GM12864 (cell line): ENCODE results near the gene PEX7.

Experiments used
- DNase-seq: peaks from one replicate; pipeline ENCODE4 v3.0.0-alpha.2; 2011; ENCODE audit warnings: low read depth
- H3K4me3 ChIP-seq: 2 replicates; pipeline ENCODE4 v1.5.1; 2011; ENCODE audit warnings: mild to moderate bottlenecking, low read depth, low read length, control low read depth
- CTCF ChIP-seq: IDR thresholded peaks from 2 replicates; pipeline ENCODE4 v1.5.1; 2011; ENCODE audit warnings: low read depth, mild to moderate bottlenecking, moderate library complexity, low read length, control low read depth, inconsistent platforms; ENCODE audit errors: missing control alignments

Gene PEX7

GRCh38 chr6:136790411-136791295, 31.7 kb upstream of the PEX7 start:
- H3K4me3 ChIP-seq: peak overlapping the region; percentile 94
- no peak for DNase-seq
- no peak for TF ChIP-seq CTCF

GRCh38 chr6:136791296-136792094, 30.9 kb upstream of the PEX7 start:
- TF ChIP-seq CTCF: no peak
- H3K4me3 ChIP-seq: peak overlapping the region; percentile 94
- peak; percentile 82 for DNase-seq

DNA sequence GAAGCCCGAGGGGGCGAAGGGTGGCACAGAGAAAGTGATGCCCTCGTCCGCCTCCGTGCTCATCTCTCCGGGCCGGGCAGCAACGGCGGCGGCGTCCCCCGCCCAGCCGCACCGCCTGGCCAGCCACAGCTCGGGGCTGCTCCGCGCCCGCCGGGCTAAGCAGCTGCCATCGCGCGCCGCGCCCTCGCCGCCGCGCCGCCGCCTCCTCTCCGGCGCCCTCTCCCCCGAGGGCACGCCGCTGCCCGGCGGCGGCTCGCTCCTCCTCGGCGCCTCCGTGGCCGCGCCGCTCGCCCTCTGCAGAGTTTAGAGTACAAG, 30.3 kb upstream of the PEX7 start:
- no peak for TF ChIP-seq CTCF
- peak overlapping the region; percentile 94 for H3K4me3 ChIP-seq
- DNase-seq: no peak

GRCh38 chr6:136792410-136793262, 29.8 kb upstream of the PEX7 start, which contains the start of gene MAP3K5:
MAP3K5 (minus strand) TSS chr6:136792477; CDS start chr6:136792157, 320 bp downstream.
- DNase-seq: peak; percentile 76
- peak; percentile 78 for TF ChIP-seq CTCF
- H3K4me3 ChIP-seq: peak within 1 kb of the TSS; percentile 94

DNA sequence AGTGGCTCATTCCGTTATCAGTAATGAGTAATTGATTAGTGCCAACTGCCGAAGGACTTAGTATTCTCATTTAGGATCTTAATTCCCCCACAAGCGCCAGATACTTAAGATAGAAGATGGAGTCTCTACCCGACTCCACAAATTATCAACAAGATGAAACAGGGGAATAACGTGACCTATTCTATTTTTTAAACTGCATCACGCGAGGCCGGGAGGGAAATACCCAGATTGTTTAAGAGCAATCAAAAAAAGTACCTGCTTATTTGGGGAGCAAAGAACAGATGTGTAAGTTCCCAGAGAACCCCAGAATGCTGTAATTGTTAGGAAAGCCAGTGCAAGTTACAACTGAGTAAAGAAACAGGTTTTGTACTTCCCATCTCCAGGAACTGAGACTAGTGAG, 29.0 kb upstream of the PEX7 start:
- TF ChIP-seq CTCF: no peak
- peak overlapping the region; percentile 94 for H3K4me3 ChIP-seq
- no peak for DNase-seq

- TF ChIP-seq CTCF: no peak
- H3K4me3 ChIP-seq: no peak overlapping the region
- DNase-seq: no peak
Observed at GRCh38 chr6:136795386-136795785, 27.0 kb upstream of the PEX7 start.
